WTC11 (cell line): ENCODE measurements around the gene AMOTL1. TPM values are rescaled to one million over a fixed set of nuclear protein-coding genes. Genes with fewer than 3 reads are reported as not detected.
"Not testable (repeated sequence)": the region's sequence is repeated elsewhere in the genome, so short reads cannot be mapped to it uniquely, and the experiment has no call there.

Source experiments
- ATAC-seq: fragments of 200-7000 bp; cut with Tn5 transposase; 2 replicates; pipeline ENCODE4 v1.10.0; 2021; ENCODE audit warnings: mild to moderate bottlenecking, moderate library complexity
- CTCF ChIA-PET: fragments of 300-600 bp; sonication (Branson Sonifier 250); formaldehyde crosslinking; loops from one replicate; lab custom pipeline; 2021; ENCODE audit warnings: antibody characterized with exemption; lab: Charles Lee
- POLR2A ChIA-PET: fragments of 350-600 bp; sonication (Branson Sonifier 250); formaldehyde crosslinking; loops from one replicate; lab custom pipeline; 2021; ENCODE audit warnings: antibody characterized with exemption; lab: Charles Lee
- DNase-seq: peaks from one replicate; pipeline ENCODE4 v3.0.0; 2021; ENCODE audit warnings: low spot score
- H3K27ac Mint-ChIP-seq: 2 replicates; pipeline ENCODE4 v1.8.0; 2021; ENCODE audit warnings: mixed read lengths
- H3K27me3 Mint-ChIP-seq: 2 replicates; pipeline ENCODE4 v1.8.0; 2021; ENCODE audit warnings: low read depth, mild to moderate bottlenecking, moderate library complexity, mixed read lengths
- H3K36me3 Mint-ChIP-seq: 2 replicates; pipeline ENCODE4 v1.8.0; 2021; ENCODE audit warnings: mixed read lengths
- H3K4me1 Mint-ChIP-seq: 2 replicates; pipeline ENCODE4 v1.8.0; 2022; ENCODE audit warnings: mixed read lengths
- H3K4me3 Mint-ChIP-seq: 2 replicates; pipeline ENCODE4 v1.8.0; 2021; ENCODE audit warnings: mild to moderate bottlenecking, moderate library complexity, mixed read lengths
- H3K9me3 Mint-ChIP-seq: 2 replicates; pipeline ENCODE4 v1.8.0; 2021; ENCODE audit warnings: mixed read lengths
- ATF3 ChIP-seq: sonication (generic); formaldehyde crosslinking; conservative IDR thresholded peaks from 2 replicates; pipeline ENCODE4 v1.8.1; 2022; ENCODE audit warnings: mild to moderate bottlenecking, missing genetic modification reagents
- CREM ChIP-seq: sonication (generic); formaldehyde crosslinking; IDR thresholded peaks from 2 replicates; pipeline ENCODE4 v1.8.1; 2022; ENCODE audit warnings: mild to moderate bottlenecking, missing genetic modification reagents, moderate library complexity
- CTCF ChIP-seq: fragments of 200-600 bp; IDR thresholded peaks from 2 replicates; pipeline ENCODE4 v1.8.0; 2022; ENCODE audit warnings: antibody characterized with exemption
- ETV6 ChIP-seq: sonication (generic); formaldehyde crosslinking; IDR thresholded peaks from 2 replicates; pipeline ENCODE4 v1.8.1; 2022; ENCODE audit warnings: mild to moderate bottlenecking, missing genetic modification reagents
- FOXJ3 ChIP-seq: sonication (generic); formaldehyde crosslinking; IDR thresholded peaks from 2 replicates; pipeline ENCODE4 v1.9.0; 2021; ENCODE audit warnings: missing genetic modification reagents, mild to moderate bottlenecking, borderline replicate concordance
- FOXK1 ChIP-seq: sonication (generic); formaldehyde crosslinking; IDR thresholded peaks from 2 replicates; pipeline ENCODE4 v1.8.0; 2022; ENCODE audit warnings: mild to moderate bottlenecking, moderate library complexity, missing genetic modification reagents
- RORB ChIP-seq: fragments of 250-450 bp; sonication (Bioruptor Pico); IDR thresholded peaks from 2 replicates; pipeline ENCODE4 v1.9.0; 2021; ENCODE audit warnings: mild to moderate bottlenecking
- SMAD3 ChIP-seq: sonication (generic); formaldehyde crosslinking; IDR thresholded peaks from 2 replicates; pipeline ENCODE4 v1.8.0; 2022; ENCODE audit warnings: missing genetic modification reagents, mild to moderate bottlenecking, borderline replicate concordance
- SP1 ChIP-seq: sonication (generic); formaldehyde crosslinking; conservative IDR thresholded peaks from 2 replicates; pipeline ENCODE4 v1.8.1; 2022; ENCODE audit warnings: missing genetic modification reagents
- STAT6 ChIP-seq: sonication (generic); formaldehyde crosslinking; conservative IDR thresholded peaks from 2 replicates; pipeline ENCODE4 v1.8.1; 2023; ENCODE audit warnings: mild to moderate bottlenecking, low read depth, missing genetic modification reagents, moderate library complexity
- TEAD1 ChIP-seq: sonication (generic); formaldehyde crosslinking; IDR thresholded peaks from 2 replicates; pipeline ENCODE4 v1.8.0; 2022; ENCODE audit warnings: mild to moderate bottlenecking, missing genetic modification reagents
- USF2 ChIP-seq: sonication (generic); formaldehyde crosslinking; IDR thresholded peaks from 2 replicates; pipeline ENCODE4 v1.8.1; 2023; ENCODE audit warnings: mild to moderate bottlenecking, missing genetic modification reagents, moderate library complexity
- ZBTB21 ChIP-seq: sonication (generic); formaldehyde crosslinking; IDR thresholded peaks from 2 replicates; pipeline ENCODE4 v1.8.1; 2023; ENCODE audit warnings: mild to moderate bottlenecking, missing genetic modification reagents, borderline replicate concordance
- ZMAT4 ChIP-seq: fragments of 250-450 bp; sonication (Bioruptor Pico); IDR thresholded peaks from 2 replicates; pipeline ENCODE4 v1.9.0; 2021; ENCODE audit warnings: mild to moderate bottlenecking
- ZNF317 ChIP-seq: sonication (generic); formaldehyde crosslinking; IDR thresholded peaks from 2 replicates; pipeline ENCODE4 v1.8.1; 2023; ENCODE audit warnings: low read depth, mild to moderate bottlenecking, moderate library complexity, missing genetic modification reagents, borderline replicate concordance
- total RNA-seq: library from RNA; stranded (reverse); gene quantifications from 3 replicates; pipeline ENCODE4 v1.2.3, GENCODE V29; 2021
- TF ChIP-seq, protein P1 (sequence below): sonication (generic); formaldehyde crosslinking; IDR thresholded peaks from 2 replicates; pipeline ENCODE4 v1.8.1; 2022; ENCODE audit warnings: missing genetic modification reagents, borderline replicate concordance
- TF ChIP-seq, protein P2 (sequence below): sonication (generic); formaldehyde crosslinking; IDR thresholded peaks from 2 replicates; pipeline ENCODE4 v1.8.0; 2023; ENCODE audit warnings: missing genetic modification reagents

The AMOTL1 gene
- total RNA-seq, 1 experiment from 2014 or later = 39.8 TPM

- TF ChIP-seq TEAD1 (CRISPR knock-in tag) (no peak), CREM (CRISPR knock-in tag) (no peak), RORB (CRISPR knock-in tag) (no peak), ZNF317 (CRISPR knock-in tag) (no peak), SP1 (CRISPR knock-in tag) (no peak), ATF3 (CRISPR knock-in tag) (no peak), FOXK1 (no peak), USF2 (no peak), CTCF (no peak)
- TF ChIP-seq, protein P1, sequence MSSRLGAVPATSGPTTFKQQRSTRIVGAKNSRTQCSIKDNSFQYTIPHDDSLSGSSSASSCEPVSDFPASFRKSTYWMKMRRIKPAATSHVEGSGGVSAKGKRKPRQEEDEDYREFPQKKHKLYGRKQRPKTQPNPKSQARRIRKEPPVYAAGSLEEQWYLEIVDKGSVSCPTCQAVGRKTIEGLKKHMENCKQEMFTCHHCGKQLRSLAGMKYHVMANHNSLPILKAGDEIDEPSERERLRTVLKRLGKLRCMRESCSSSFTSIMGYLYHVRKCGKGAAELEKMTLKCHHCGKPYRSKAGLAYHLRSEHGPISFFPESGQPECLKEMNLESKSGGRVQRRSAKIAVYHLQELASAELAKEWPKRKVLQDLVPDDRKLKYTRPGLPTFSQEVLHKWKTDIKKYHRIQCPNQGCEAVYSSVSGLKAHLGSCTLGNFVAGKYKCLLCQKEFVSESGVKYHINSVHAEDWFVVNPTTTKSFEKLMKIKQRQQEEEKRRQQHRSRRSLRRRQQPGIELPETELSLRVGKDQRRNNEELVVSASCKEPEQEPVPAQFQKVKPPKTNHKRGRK (CRISPR knock-in tag) = no peak
- TF ChIP-seq, protein P2, sequence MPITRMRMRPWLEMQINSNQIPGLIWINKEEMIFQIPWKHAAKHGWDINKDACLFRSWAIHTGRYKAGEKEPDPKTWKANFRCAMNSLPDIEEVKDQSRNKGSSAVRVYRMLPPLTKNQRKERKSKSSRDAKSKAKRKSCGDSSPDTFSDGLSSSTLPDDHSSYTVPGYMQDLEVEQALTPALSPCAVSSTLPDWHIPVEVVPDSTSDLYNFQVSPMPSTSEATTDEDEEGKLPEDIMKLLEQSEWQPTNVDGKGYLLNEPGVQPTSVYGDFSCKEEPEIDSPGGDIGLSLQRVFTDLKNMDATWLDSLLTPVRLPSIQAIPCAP = no peak
Observed at GRCh38 chr11:94851864-94852636, 83.9 kb downstream of the AMOTL1 start (continued).

- POLR2A ChIA-PET = not testable (repeated sequence)
Observed at GRCh38 chr11:94853288-94853687, 85.1 kb downstream of the AMOTL1 start.

DNA sequence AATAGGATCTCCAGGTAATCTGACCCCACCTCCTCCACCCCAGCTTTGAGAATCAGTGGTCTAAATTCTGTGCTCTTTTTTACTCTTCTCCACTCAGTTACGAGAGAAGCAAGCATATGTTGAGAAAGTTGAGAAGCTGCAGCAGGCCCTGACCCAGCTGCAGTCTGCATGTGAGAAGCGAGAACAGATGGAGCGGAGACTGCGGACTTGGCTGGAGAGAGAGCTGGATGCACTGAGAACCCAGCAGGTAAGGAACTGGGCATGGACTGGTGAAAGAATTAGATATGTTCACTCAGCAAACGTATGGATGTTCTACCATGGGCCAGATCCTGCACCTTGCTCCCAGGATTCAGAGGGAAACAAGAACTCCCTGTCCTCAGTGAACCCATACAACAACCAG lies 85.7 kb downstream of the AMOTL1 start:
- H3K27ac Mint-ChIP-seq = no peak overlapping the region
- no peak for TF ChIP-seq ATF3 (CRISPR knock-in tag)
- TF ChIP-seq ZBTB21 = no peak
- TF ChIP-seq FOXJ3 (CRISPR knock-in tag) = no peak
- TF ChIP-seq ZMAT4 = no peak
- no peak for TF ChIP-seq STAT6 (CRISPR knock-in tag)
- no peak for TF ChIP-seq SMAD3 (CRISPR knock-in tag)
- no peak for TF ChIP-seq ETV6 (CRISPR knock-in tag)
- no peaks in the 10 kb centered on the region for H3K4me1 Mint-ChIP-seq
- CTCF ChIA-PET = interaction anchor here (0.6 kb wide), 1 partner anchor 20 kb away, joined by 5 read pairs; no protein-coding TSS in a partner anchor
- DNase-seq (no peak), ATAC-seq (no peak)
- H3K4me3 Mint-ChIP-seq = no peak overlapping the region
- POLR2A ChIA-PET = no interaction called here
- no peaks in the 10 kb centered on the region for H3K9me3 Mint-ChIP-seq
- H3K27me3 Mint-ChIP-seq = no peaks in the 10 kb centered on the region
- peaks cover 72% of the 10 kb centered on the region for H3K36me3 Mint-ChIP-seq

More at GRCh38 chr11:94853288-94853687, 85.1 kb downstream of the AMOTL1 start:
- H3K4me1 Mint-ChIP-seq, H3K27me3 Mint-ChIP-seq, DNase-seq, H3K9me3 Mint-ChIP-seq, ATAC-seq, H3K27ac Mint-ChIP-seq, H3K4me3 Mint-ChIP-seq: not testable (repeated sequence)
- peaks cover 71% of the 10 kb centered on the region for H3K36me3 Mint-ChIP-seq
- CTCF ChIA-PET = interaction anchor here (0.6 kb wide), 1 partner anchor 21 kb away, joined by 5 read pairs; no protein-coding TSS in a partner anchor
